Activated CD8-positive, alpha-beta memory T cell treated with anti-CD3 and anti-CD28 coated beads for 48 hours (primary cell): Measurements from ENCODE around the gene CEP128.

ENCODE experiments used
- DNase-seq, 3 experiments: peaks; one replicate each; pipeline ENCODE4 v3.0.0-alpha.2; 2020; ENCODE audit warnings: low read depth in 2 of 3, low spot score in 2 of 3

CEP128 gene

DNA sequence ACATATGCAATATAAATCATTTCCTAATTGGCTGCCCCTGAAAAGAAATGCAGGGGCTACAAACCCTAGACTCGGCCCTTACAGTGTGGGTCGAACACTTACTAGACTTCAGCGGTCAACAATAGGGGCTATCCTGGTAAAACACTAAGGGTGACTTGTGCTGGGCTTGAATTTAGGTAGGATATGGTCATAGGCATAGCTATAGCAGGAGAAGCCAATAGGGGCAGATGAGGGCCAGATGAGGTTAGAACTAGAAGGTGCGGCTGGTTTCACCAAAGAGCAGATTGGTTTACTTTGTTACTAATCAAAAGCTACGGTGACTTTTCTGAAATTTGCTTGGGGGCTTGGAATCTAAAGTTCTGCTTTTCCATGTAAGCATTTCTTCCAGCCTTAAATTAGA, 447.9 kb downstream of the CEP128 start:
- no peak for DNase-seq

DNA sequence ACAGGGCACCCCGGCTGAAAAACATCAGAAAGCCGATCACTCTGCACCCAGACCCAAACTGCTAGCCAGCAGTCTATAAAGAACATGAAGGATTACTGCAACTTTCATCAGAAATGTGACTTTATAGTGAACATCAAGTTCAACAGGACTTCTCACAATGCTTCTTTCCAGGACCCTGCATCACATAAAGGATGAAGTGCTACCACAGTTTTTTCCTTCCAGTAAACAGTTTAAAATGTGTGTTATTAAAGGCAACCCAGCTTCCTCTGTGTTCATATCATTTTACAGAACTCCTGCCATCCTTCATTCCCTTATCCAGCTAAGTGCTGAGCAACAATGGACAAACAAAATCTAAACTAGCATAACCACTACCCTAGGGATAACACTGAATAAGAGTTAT, 449.9 kb downstream of the CEP128 start:
- no peak for DNase-seq

GRCh38 chr14:80491131-80491530, 450.4 kb downstream of the CEP128 start:
- DNase-seq = no peak

- DNase-seq = no peak
These were observed 452.0 kb downstream of the CEP128 start for GRCh38 chr14:80489513-80489912.

DNA sequence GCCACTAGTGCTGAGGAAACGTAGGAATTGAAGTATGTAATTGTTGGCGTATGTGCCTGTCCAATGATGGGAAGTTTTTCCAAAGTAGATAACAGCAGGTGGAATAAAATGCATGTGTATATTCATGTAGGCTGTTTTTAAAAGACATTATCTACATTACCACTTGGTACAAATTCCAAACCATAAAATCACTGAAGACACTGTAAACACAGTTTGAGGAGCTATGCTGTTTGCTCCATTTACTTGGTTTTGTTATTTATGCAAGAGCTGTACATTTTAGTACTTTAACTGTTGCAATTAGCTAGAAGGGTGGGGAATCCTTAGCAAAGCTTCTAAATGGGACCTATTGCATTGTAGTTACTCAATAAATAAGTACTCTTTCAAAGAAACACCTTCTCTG, 455.8 kb downstream of the CEP128 start:
- DNase-seq = no peak

DNA sequence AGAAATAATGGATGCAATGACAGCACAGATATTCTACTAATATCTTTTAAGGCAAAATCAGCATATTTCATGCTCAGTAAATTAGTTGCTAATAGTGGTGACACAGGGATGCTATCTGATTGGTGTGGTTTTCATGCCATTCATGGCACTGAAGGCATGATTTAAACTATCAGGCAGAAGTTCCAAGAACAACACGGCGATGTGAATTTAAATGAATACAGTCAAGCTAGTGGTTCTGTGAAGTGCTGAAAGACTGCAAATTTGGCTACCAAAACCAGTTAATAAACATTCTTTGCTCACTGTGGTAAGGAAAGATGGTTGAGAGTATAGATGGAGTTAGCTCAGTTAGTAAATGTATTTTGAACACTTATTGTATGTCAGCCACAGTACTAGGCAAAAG, 458.2 kb downstream of the CEP128 start:
- no peak for DNase-seq

DNA sequence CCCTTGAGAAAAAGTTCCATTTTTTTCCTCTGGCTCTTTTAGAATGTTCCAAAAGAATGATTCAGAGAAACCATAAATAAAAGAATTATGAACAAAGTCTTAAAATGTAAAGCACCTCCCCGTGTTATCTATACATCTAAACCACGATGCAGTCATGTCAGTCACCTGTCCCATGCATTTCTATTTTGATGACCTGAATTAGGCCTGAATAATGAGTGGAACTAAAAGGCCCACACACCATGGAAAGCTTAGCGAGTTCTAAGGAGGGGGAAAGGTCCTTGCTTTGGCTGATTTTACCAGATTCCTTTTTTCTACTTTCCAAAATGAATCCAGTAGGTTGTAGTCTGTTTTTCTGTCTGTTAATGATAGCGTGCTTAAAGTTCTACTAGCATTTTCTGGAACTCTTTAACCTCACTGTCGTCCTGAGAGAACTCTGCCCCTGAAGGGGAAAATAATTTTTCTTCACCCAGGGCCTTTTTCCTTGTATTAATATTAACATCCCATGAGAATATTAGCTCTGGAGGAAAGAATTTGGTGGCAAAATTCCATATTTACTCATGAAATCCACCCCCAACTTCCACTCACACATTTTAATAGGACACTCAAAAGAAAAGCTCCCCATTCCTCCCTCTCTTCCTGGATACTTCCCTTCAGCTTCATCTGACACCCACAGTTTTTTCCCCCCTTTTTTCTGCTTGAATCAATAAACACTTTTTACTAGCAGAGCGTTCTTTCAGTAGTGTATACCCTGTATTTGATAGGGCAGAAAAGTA, 464.0 kb downstream of the CEP128 start:
- DNase-seq = no peak

DNA sequence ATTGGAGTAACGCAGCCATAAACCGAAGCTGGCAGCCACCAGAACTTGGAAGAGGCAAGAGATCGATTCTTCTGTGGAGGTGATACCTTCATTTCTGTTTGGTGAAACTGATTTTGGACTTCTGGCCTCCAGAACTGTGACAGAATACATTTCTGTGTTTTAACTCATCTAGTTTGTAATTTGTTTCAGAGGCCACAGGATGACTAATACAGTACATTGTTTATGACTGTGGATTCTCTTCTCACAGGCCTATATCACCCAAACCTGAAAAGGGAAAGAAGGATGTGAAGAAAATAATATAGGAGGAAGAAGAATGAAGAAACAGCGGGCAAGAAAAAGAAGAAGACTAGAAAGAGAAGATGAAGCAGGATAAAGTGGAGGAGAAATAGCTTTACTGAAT, 466.5 kb downstream of the CEP128 start:
- no peak for DNase-seq

GRCh38 chr14:80468331-80469122, 473.0 kb downstream of the CEP128 start:
- DNase-seq = no peak

DNA sequence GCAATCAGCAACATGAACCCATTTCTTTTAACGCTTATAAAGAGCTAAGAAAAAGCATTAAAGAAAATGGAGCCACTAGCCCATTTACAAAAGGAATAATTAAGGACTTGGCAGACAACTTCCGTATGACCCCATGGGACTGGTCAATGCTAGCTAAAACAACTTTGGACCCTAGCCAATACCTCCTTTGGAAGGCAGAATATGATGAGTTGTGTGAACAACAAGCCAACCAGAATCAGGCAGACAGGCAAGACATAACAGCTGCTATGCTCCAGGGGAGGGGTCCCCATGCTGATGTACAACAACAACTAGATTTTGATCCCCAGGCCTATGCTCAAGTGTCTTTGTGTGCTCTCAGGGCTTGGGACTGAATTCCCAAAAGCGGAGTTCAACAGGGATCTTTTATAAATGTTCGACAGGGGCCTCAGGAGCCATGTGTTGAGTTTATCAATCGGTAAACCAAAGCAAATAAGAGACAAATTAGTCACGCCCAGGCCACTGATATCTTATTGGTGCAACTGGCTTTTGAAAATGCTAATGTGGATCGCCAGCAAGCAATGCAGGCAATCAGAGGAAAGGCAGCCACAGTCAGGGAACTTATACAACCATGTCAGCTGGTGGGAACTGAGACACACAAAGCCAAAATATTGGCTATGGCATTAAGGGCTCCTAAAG, 475.9 kb downstream of the CEP128 start:
- DNase-seq = no peak

DNA sequence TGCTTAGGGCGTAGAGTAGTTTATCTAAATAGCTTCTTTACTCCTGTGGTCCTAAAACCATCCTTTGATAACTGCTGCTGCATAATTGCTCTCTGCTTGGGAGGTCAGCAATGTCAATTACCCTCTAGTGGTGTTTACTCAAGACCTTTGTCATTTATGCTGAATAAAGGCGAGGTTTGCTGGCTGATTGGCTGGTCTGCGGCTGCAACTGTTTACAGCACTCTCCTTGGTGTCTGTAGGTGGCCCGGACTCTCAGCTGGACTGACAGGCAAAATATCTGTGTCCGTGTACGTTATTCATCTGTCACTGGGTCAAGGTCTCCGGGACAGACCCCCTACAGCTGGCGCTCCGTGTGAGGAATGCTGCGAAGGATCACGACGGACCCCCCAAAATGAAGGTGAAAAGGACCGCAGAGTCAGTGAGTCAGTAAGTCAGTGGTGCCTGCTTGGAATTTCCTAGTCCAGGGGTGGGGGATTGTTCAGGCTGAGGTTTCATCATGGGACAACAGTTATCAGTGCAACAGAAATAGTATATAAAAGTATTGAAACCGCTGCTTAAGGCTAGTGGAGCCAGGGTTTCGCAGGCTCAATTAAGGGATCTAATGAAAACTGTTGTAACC, 476.9 kb downstream of the CEP128 start:
- no peak for DNase-seq

GRCh38 chr14:80456209-80456608, 485.3 kb downstream of the CEP128 start:
- no peak for DNase-seq

GRCh38 chr14:80455031-80455430, 486.5 kb downstream of the CEP128 start:
- DNase-seq = no peak

- no peak for DNase-seq
These were observed 493.3 kb downstream of the CEP128 start for GRCh38 chr14:80448267-80448666.

- DNase-seq = no peak
These were observed 494.1 kb downstream of the CEP128 start for GRCh38 chr14:80447392-80447791.
